GM12873 (cell line): ENCODE results near the gene MGA.

ENCODE experiments used
- TF ChIP-seq, protein P1 (sequence below): IDR thresholded peaks from 2 replicates; pipeline ENCODE4 v1.5.1; 2012; ENCODE audit warnings: low read depth, mild to moderate bottlenecking, moderate library complexity, low read length, control low read depth; ENCODE audit not compliant: insufficient read depth; ENCODE audit errors: missing control alignments

The MGA gene

DNA sequence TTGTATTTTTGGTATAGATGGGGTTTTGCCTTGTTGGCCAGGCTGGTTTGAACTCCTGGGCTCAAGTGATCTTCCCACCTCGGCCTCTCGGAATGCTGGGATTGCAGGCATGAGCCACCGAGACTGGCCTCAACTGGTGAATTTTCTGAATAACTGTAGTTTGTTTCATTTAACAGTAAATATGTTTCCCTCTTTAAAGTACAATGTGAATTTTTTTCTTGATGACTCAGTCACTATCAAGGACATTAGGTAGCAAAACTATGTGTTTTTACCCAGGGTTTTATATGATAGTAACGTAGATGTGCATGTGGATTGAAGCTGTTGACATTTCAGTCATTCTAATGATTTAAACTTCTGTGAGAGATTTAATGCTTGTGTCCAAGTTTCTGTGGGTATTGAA is 73.9 kb downstream of the MGA start:
- TF ChIP-seq, protein P1, sequence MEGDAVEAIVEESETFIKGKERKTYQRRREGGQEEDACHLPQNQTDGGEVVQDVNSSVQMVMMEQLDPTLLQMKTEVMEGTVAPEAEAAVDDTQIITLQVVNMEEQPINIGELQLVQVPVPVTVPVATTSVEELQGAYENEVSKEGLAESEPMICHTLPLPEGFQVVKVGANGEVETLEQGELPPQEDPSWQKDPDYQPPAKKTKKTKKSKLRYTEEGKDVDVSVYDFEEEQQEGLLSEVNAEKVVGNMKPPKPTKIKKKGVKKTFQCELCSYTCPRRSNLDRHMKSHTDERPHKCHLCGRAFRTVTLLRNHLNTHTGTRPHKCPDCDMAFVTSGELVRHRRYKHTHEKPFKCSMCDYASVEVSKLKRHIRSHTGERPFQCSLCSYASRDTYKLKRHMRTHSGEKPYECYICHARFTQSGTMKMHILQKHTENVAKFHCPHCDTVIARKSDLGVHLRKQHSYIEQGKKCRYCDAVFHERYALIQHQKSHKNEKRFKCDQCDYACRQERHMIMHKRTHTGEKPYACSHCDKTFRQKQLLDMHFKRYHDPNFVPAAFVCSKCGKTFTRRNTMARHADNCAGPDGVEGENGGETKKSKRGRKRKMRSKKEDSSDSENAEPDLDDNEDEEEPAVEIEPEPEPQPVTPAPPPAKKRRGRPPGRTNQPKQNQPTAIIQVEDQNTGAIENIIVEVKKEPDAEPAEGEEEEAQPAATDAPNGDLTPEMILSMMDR: no peak

DNA sequence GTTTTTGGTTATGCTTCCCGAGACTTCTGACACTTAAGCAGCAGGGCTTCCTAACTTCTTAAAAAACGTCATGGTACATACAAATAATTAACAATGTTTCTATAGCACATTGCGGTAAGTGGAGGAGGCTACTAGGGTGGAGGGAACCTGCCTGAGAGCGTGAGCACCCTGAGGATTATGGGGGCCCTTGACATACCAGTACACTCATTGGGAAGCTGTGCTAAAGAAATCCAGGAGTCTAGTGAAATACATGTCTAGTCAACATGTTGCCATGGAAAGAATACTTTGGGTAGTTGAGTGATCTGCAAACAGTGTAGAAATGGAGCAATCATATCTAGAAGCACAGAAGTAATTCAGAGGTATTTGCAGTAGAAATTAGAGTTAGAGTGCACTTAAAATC is 74.8 kb downstream of the MGA start:
- TF ChIP-seq, protein P1: no peak

DNA sequence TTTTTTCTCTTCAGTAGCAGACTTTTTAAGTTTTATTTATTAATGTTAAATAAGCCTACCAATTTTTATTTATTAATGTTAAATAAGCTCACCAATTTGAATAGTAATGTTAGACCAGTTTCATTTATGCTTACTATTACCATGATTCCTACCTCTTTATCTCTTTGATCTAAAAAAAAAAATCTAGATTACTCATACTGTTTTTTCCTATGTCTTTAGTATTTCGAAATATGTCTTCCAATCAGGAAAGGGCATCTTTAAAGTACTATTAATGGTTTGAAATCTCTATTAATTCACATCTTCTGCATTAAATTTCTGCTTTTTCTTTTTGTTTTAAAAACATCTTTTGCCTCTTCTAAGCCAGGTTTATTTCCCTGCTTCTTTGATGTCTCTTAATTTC is 86.6 kb downstream of the MGA start:
- TF ChIP-seq, protein P1: no peak

DNA sequence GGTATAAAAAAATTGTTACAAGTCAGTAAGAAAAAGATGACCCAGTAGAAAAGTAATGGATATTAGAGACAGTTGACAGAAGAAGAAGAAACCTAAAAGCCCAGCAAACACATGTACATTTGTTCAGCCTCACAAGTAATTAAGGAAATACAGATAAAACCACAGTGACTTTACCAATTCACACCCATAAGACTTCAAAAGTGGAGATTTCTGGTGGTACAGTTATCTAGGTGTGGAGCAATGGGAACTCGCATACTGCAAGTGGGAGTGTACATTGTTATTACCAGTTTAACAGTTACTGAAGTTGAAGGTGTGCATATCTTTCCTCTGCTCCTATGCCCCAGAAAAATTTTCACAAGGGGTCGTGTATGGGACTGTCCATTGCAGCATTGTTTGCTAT is 96.0 kb downstream of the MGA start:
- TF ChIP-seq, protein P1: no peak

DNA sequence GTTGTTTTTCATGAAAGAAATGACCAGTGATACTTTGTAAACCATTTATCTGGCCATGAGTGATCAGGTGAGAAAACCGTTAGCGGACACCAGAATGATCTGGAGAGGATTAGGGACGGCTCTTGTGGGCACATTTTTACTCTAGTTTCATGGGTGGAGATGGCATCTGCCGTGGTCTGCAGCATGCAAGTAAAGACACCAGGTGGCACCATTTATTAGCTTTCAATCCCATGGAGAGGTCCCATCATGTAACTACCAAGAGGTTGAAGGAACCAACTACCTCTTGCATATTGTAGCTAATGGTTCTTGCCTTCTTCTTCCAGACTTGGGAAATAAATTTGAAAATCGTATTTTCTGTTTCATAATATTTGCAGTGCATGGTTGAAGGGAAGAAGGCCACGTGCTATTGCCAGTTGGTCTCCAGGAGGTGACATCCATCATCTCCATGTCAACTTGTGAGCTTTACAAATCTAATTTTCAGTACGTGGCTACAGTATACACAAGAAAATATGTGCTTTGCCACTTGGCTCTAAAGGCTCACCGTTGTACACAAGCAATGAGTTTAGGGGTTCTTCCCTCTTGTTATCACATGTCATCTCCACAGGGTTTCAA is 112.6 kb downstream of the MGA start:
- TF ChIP-seq, protein P1: peak; percentile 78

DNA sequence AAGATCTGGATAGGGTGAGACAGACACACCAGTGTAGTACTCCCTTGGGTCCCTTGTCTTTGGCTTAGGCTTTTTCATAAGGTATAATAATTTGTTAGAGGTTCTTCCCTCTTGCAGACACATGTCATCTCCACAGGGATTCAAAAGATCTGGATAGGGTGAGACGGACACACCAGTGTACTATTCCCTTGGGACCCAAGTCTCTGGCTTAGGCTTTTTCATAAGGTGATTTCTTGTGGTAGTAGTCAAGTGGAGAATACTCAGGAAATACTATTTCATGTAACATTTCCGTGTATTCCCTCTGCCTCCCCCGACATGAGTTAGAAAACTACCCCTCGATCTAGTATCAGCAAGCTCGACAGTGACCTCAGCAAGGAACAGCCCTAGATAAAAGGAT is 113.1 kb downstream of the MGA start:
- TF ChIP-seq, protein P1: no peak

DNA sequence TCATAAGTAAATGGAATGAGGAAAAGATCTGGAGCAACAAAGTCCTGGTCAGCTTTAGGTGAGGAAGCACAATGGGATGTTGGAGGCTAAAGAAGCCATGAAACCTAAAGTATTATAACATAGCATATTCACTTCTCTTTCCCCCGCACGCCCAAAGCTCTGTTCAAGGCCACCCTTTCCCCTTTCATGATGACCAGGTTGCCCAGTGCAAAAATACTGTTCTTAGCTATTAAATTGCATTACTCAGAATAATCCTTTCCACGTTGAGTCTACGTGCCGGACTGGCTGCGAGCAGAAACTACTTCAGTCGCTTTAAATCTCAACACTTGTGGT is 113.5 kb downstream of the MGA start:
- TF ChIP-seq, protein P1: no peak
